Vagina (tissue), 2 donors: ENCODE measurements around the gene SYNDIG1.

Source experiments
- POLR2A ChIP-seq, 2 donors: fragments of 450-650 bp; IDR thresholded peaks; one replicate each; pipeline ENCODE4 v1.6.1; 2017; ENCODE audit warnings: antibody characterized with exemption in 2 of 2, mild to moderate bottlenecking in 2 of 2, moderate library complexity in 2 of 2
- TF ChIP-seq, protein P1 (sequence below), 3 experiments: fragments of 450-650 bp in 2 of 3; fragments of 200-600 bp in 1 of 3; sonication (generic) in 1 of 3; IDR thresholded peaks; one replicate each; pipeline ENCODE4 v1.5.1; 2017 to 2019; ENCODE audit warnings: antibody characterized with exemption in 3 of 3, mild to moderate bottlenecking in 2 of 3, moderate library complexity in 2 of 3

DNA sequence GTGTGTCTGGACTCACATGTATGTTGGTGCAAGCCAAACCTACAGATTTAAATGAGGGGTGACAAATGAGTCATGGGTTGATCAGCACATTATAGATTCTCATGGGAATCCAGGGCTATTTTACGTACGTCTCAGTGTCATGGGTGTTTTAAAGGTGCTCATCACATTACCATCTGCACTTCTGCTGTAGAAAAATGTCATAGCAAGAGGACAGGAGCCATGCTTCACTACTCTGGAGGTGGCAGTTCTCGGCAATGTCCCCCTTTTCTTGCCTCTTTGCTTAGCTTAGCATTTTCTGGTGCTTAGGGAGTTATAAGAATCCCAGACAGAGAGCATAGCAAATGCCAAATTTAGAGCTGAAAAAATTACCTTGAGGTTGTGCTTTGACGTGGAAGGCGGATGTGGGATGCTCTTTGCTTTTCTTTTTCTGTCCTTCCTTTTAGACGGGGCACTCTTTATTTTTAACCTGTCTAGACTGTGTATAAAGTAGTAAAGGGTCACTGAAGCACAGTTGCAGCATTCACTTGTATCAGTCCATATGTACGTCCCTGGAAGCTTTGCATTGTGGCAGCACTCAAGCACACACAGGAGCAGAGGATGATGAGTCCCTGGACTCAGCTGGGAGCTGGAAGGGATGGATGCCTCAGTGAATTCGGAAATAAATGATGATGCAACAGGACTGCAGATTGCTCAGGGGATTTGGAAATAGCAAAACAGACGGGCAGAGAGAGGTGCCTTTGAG, 139.7 kb downstream of the SYNDIG1 start:
- TF ChIP-seq, protein P1, sequence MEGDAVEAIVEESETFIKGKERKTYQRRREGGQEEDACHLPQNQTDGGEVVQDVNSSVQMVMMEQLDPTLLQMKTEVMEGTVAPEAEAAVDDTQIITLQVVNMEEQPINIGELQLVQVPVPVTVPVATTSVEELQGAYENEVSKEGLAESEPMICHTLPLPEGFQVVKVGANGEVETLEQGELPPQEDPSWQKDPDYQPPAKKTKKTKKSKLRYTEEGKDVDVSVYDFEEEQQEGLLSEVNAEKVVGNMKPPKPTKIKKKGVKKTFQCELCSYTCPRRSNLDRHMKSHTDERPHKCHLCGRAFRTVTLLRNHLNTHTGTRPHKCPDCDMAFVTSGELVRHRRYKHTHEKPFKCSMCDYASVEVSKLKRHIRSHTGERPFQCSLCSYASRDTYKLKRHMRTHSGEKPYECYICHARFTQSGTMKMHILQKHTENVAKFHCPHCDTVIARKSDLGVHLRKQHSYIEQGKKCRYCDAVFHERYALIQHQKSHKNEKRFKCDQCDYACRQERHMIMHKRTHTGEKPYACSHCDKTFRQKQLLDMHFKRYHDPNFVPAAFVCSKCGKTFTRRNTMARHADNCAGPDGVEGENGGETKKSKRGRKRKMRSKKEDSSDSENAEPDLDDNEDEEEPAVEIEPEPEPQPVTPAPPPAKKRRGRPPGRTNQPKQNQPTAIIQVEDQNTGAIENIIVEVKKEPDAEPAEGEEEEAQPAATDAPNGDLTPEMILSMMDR (IDR thresholded peaks at IDR 0.05): no peak
- TF ChIP-seq POLR2A (IDR thresholded peaks at IDR 0.05): no peak
